ENCODE results near the gene CALHM3.

Gene CALHM3

GRCh38 chr10:103501186-103501585 lies 22.1 kb upstream of the CALHM3 start:
- no peak for DNase-seq (ENCODE audit: low read depth)

DNA sequence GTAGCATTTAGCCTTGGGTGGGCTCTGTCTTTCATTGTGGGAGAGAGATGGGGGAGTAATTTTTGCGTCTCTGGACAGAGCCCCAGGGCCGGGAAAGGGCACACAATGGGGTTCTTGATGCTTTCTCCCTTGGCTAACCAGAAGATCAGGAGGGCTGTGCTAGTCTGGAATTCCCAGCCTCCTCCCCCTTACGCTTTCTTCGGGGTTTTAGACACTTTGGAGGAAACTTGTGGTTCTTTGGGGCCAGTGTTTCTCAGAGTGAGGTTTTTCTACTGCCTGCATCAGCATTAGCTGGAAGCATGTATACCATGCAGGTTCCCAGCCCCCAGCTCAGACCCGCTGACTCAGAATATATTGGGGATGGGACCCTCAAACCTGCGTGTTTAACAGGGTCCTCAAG lies 21.4 kb upstream of the CALHM3 start:
- no peak for DNase-seq (ENCODE audit: low read depth)
- no peak for TF ChIP-seq CTCF (IDR thresholded peaks at IDR 0.05; ENCODE audit: insufficient read depth, low read depth, low read length, missing control alignments)
- H3K4me3 ChIP-seq (ENCODE audit: low read depth, low read length): no peak overlapping the region

More at GRCh38 chr10:103501186-103501585, 22.1 kb upstream of the CALHM3 start:
- no peak for TF ChIP-seq CTCF (IDR thresholded peaks at IDR 0.05; ENCODE audit: insufficient read depth, low read depth, low read length, missing control alignments)
- no peak overlapping the region for H3K4me3 ChIP-seq (ENCODE audit: low read depth, low read length)

GRCh38 chr10:103499881-103500280 lies 20.8 kb upstream of the CALHM3 start:
- H3K4me3 ChIP-seq (ENCODE audit: low read depth, low read length): no peak overlapping the region
- no peak for DNase-seq (ENCODE audit: low read depth)
- TF ChIP-seq CTCF (IDR thresholded peaks at IDR 0.05; ENCODE audit: insufficient read depth, low read depth, low read length, missing control alignments): no peak

GRCh38 chr10:103498936-103499638 lies 20.0 kb upstream of the CALHM3 start:
- no peak for TF ChIP-seq CTCF (IDR thresholded peaks at IDR 0.05; ENCODE audit: insufficient read depth, low read depth, low read length, missing control alignments)
- no peak overlapping the region for H3K4me3 ChIP-seq (ENCODE audit: low read depth, low read length)
- no peak for DNase-seq (ENCODE audit: low read depth)

- no peak for TF ChIP-seq CTCF (IDR thresholded peaks at IDR 0.05; ENCODE audit: insufficient read depth, low read depth, low read length, missing control alignments)
- no peak for DNase-seq (ENCODE audit: low read depth)
- no peak overlapping the region for H3K4me3 ChIP-seq (ENCODE audit: low read depth, low read length)
These were observed 18.3 kb upstream of the CALHM3 start for GRCh38 chr10:103497161-103497915.

DNA sequence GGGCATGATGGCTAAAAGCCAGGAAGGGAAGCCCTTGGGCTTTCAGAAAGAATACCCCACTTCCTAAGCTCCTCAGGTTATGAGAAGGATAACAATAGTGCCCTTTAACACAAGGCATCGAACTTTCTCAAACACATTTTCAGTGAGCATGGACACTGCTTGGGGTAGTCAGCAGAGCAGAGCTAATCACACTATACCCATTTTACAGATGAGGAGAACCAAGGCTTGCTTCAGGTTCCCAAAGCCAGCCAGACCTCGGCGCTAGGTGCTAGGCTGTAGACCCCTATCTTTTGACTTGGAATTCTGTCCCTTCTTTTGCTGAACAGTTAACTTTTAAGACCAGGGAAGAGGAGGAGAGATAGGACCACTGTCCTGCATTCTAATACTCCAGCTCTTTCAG lies 16.3 kb upstream of the CALHM3 start:
- H3K4me3 ChIP-seq (ENCODE audit: low read depth, low read length): no peak overlapping the region
- DNase-seq (ENCODE audit: low read depth): no peak
- no peak for TF ChIP-seq CTCF (IDR thresholded peaks at IDR 0.05; ENCODE audit: insufficient read depth, low read depth, low read length, missing control alignments)

Measured in GM12865 (cell line).